ENCODE measurements around the gene NLRP14. TPM values are rescaled to one million over a fixed set of nuclear protein-coding genes. Genes with fewer than 3 reads are reported as not detected.

The NLRP14 gene
- polyA plus RNA-seq, 4 donors = 0.69 to 0.98 (median 0.81) TPM

Other genes with a start within 250 kb of the NLRP14 start
- under 1 TPM in 3 of 4 donors, not detected in 1; 0.08 to 0.11 (median 0.09) TPM for gene OR2AG2, start 248.5 kb upstream of the NLRP14 start, polyA plus RNA-seq (ENCODE audit: insufficient read length in 4 of 4)
- gene OR2AG1, start 237.5 kb upstream of the NLRP14 start, polyA plus RNA-seq (ENCODE audit: insufficient read length in 4 of 4) = under 1 TPM in 1 of 4 donors, not detected in 3; 0.06 TPM
- under 1 TPM in 2 of 4 donors, not detected in 2; 0.01 to 0.04 TPM for gene OR6A2, start 220.8 kb upstream of the NLRP14 start, polyA plus RNA-seq (ENCODE audit: insufficient read length in 4 of 4)
- gene OR10A5, start 174.8 kb upstream of the NLRP14 start, polyA plus RNA-seq (ENCODE audit: insufficient read length in 4 of 4) = not detected
- gene OR10A2, start 157.4 kb upstream of the NLRP14 start, polyA plus RNA-seq (ENCODE audit: insufficient read length in 4 of 4) = under 1 TPM in 1 of 4 donors, not detected in 3; 0.04 TPM
- gene OR10A4, start 143.9 kb upstream of the NLRP14 start, polyA plus RNA-seq (ENCODE audit: insufficient read length in 4 of 4) = not detected
- not detected for gene OR2D2, start 128.0 kb upstream of the NLRP14 start, polyA plus RNA-seq (ENCODE audit: insufficient read length in 4 of 4)
- not detected for gene OR2D3, start 99.5 kb upstream of the NLRP14 start, polyA plus RNA-seq (ENCODE audit: insufficient read length in 4 of 4)
- gene ZNF215, start 94.1 kb upstream of the NLRP14 start, polyA plus RNA-seq (ENCODE audit: insufficient read length in 4 of 4) = 1 to 10 TPM; 2.4 to 5.1 (median 3.6) TPM
- gene ZNF214, start 133 bp upstream of the NLRP14 start, polyA plus RNA-seq (ENCODE audit: insufficient read length in 4 of 4) = 10 to 100 TPM; 10.9 to 13.2 (median 12.8) TPM
- under 1 TPM; 0.06 to 0.36 (median 0.18) TPM for gene RBMXL2, start 68.5 kb downstream of the NLRP14 start, polyA plus RNA-seq (ENCODE audit: insufficient read length in 4 of 4)
- gene SYT9, start 231.4 kb downstream of the NLRP14 start, polyA plus RNA-seq (ENCODE audit: insufficient read length in 4 of 4) = 1 to 10 TPM; 4.1 to 5.1 (median 4.7) TPM

All from right renal pelvis (tissue), 4 donors.